Activated T-helper 1 cell treated with anti-CD3 and anti-CD28 coated beads, Interleukin-12 subunit alpha, Interleukin-12 subunit beta, Interleukin-2, Interleukin-4 antibody, amounts not matched to agents 30 ng/mL and 10 ng/mL and 1 ng/mL, durations not matched to agents 14 hours and 24 hours and 36 hours (primary cell): Measurements from ENCODE around the gene ZDHHC11B. TPM values are rescaled to one million over a fixed set of nuclear protein-coding genes. Genes with fewer than 3 reads are reported as not detected.

Experiments
- DNase-seq: peaks from one replicate; pipeline ENCODE4 v3.0.0; 2021; ENCODE audit warnings: low spot score
- H3K27ac Mint-ChIP-seq: one replicate; pipeline ENCODE4 v1.8.0; 2021; ENCODE audit warnings: mild to moderate bottlenecking, mixed read lengths
- H3K27me3 Mint-ChIP-seq: one replicate; pipeline ENCODE4 v1.8.0; 2022; ENCODE audit warnings: mild to moderate bottlenecking, moderate library complexity, mixed read lengths; ENCODE audit not compliant: insufficient read depth
- H3K36me3 Mint-ChIP-seq: one replicate; pipeline ENCODE4 v1.8.0; 2021; ENCODE audit warnings: low read depth, mixed read lengths
- H3K4me1 Mint-ChIP-seq: one replicate; pipeline ENCODE4 v1.8.0; 2021; ENCODE audit warnings: low read depth, mixed read lengths
- H3K4me3 Mint-ChIP-seq: one replicate; pipeline ENCODE4 v1.8.0; 2021; ENCODE audit warnings: mild to moderate bottlenecking, moderate library complexity, mixed read lengths
- H3K9me3 Mint-ChIP-seq: one replicate; pipeline ENCODE4 v1.8.0; 2021; ENCODE audit warnings: mixed read lengths
- intact Hi-C: fragments of 100-400 bp; cut with micrococcal nuclease; formaldehyde crosslinking; loops from one replicate; pipeline ENCODE4 v1.15.1; 2024
- total RNA-seq: library from RNA; stranded (reverse); gene quantifications from 2 replicates; pipeline ENCODE4 v1.2.3, GENCODE V29; 2022

The ZDHHC11B gene
- total RNA-seq, 1 donor from 2014 or later, result not detected

GRCh38 chr5:661891-662750 is 122.4 kb downstream of the ZDHHC11B start:
- H3K4me3 Mint-ChIP-seq, result no peak overlapping the region
- H3K27me3 Mint-ChIP-seq, result no peaks in the 10 kb centered on the region
- intact Hi-C loops, result no loop called here
- H3K9me3 Mint-ChIP-seq, result no peaks in the 10 kb centered on the region
- no peak overlapping the region for H3K27ac Mint-ChIP-seq
- DNase-seq, result no peak
- no peaks in the 10 kb centered on the region for H3K4me1 Mint-ChIP-seq
- peaks cover 22% of the 10 kb centered on the region for H3K36me3 Mint-ChIP-seq

- DNase-seq, result no peak
- Mint-ChIP-seq H3K36me3 (peaks cover 21% of the 10 kb centered on the region), H3K27me3 (no peaks in the 10 kb centered on the region), H3K4me3 (no peak overlapping the region), H3K27ac (no peak overlapping the region), H3K4me1 (no peaks in the 10 kb centered on the region), H3K9me3 (no peaks in the 10 kb centered on the region)
- intact Hi-C loops, result no loop called here
Measured at GRCh38 chr5:660491-661030, 124.0 kb downstream of the ZDHHC11B start.

Other genes starting within 250 kb of the ZDHHC11B start
- 32.4 and 35.7 TPM in 2 replicates for gene CEP72, start 172.4 kb downstream of the ZDHHC11B start, total RNA-seq
- gene TPPP, start 91.4 kb downstream of the ZDHHC11B start, total RNA-seq, result not detected in 2 replicates
- 14.4 and 17.2 TPM in 2 replicates for gene ZDHHC11, start 66.3 kb upstream of the ZDHHC11B start, total RNA-seq
- 77.8 and 81.6 TPM in 2 replicates for gene BRD9, start 108.1 kb upstream of the ZDHHC11B start, total RNA-seq
- gene TRIP13, start 108.2 kb upstream of the ZDHHC11B start, total RNA-seq, result 37.2 and 38.4 TPM in 2 replicates
- 2.9 and 3.2 TPM in 2 replicates for gene NKD2, start 224.1 kb upstream of the ZDHHC11B start, total RNA-seq